GM12878 (cell line): ENCODE measurements around the gene UROC1. TPM values are rescaled to one million over a fixed set of nuclear protein-coding genes. Genes with fewer than 3 reads are reported as not detected.

ENCODE experiments used
- ATAC-seq: fragments of 200-7000 bp; cut with Tn5 transposase; 3 replicates; pipeline ENCODE4 v1.9.1; 2020; ENCODE audit warnings: mild to moderate bottlenecking, moderate library complexity
- BruUV-seq: library from RNA; stranded (reverse); fragments of 400-500 nt; replicated peaks from 2 replicates; lab custom pipeline; 2021; lab: Mats Ljungman, UMichigan
- CTCF ChIA-PET: fragments of 300-600 bp; sonication (Branson Sonifier 250); formaldehyde crosslinking; extraction: SDS; loops from one replicate; lab custom pipeline; 2021; ENCODE audit warnings: inconsistent platforms; lab: Yijun Ruan, JAX
- POLR2A ChIA-PET: fragments of 350-600 bp; formaldehyde crosslinking; extraction: SDS; loops from one replicate; lab custom pipeline; 2021; ENCODE audit warnings: inconsistent platforms; lab: Charles Lee
- RAD21 ChIA-PET: fragments of 300-600 bp; sonication (Branson Sonifier 250); formaldehyde crosslinking; loops from one replicate; lab custom pipeline; 2023; ENCODE audit warnings: antibody characterized with exemption; ENCODE audit not compliant: unreplicated experiment; lab: Charles Lee
- SMC1A ChIA-PET: fragments of 300-600 bp; sonication (Branson Sonifier 250); formaldehyde crosslinking; loops from one replicate; lab custom pipeline; 2023; ENCODE audit not compliant: unreplicated experiment, uncharacterized antibody; lab: Charles Lee
- DNase-seq: peaks from one replicate; pipeline ENCODE4 v3.0.0-alpha.2; 2011; ENCODE audit warnings: low read depth, low spot score
- FAIRE-seq: peaks from 3 replicates; lab custom pipeline; 2011; peaks lifted over from hg19 to GRCh38; lab: Jason Lieb, UNC
- H2AFZ ChIP-seq: 2 replicates; pipeline ENCODE4 v1.6.0; 2011; ENCODE audit warnings: low read depth, low read length, control low read depth; ENCODE audit not compliant: control insufficient read depth
- H3K27ac ChIP-seq: 2 replicates; pipeline ENCODE4 v1.5.1; 2011; ENCODE audit warnings: control low read depth; ENCODE audit not compliant: control insufficient read depth, insufficient read depth
- H3K27me3 ChIP-seq, 2 experiments: replicated peaks in 1 of 2; 2 replicates each; pipeline versions ENCODE4 v1.6.0 to v1.6.1; 2011; ENCODE audit warnings: low read length in 1 of 2; ENCODE audit not compliant: control insufficient read depth in 2 of 2, insufficient read depth in 2 of 2
- H3K36me3 ChIP-seq, 2 experiments: 2 replicates each; pipeline ENCODE4 v1.5.1; 2011; ENCODE audit warnings: low read length in 1 of 2; ENCODE audit not compliant: control insufficient read depth in 2 of 2, insufficient read depth in 2 of 2
- H3K4me1 ChIP-seq: 2 replicates; pipeline ENCODE4 v1.6.1; 2011; ENCODE audit warnings: mild to moderate bottlenecking, low read length, moderate library complexity, mixed read lengths; ENCODE audit not compliant: control insufficient read depth, insufficient read depth
- H3K4me2 ChIP-seq: 2 replicates; pipeline ENCODE4 v1.6.0; 2011; ENCODE audit warnings: control low read depth; ENCODE audit not compliant: control insufficient read depth, insufficient read depth
- H3K4me3 ChIP-seq: fragments of 200-600 bp; sonication (generic); 2 replicates; pipeline ENCODE4 v1.5.1; 2016
- H3K79me2 ChIP-seq: 2 replicates; pipeline ENCODE4 v1.6.0; 2011; ENCODE audit warnings: low read length; ENCODE audit not compliant: control insufficient read depth, insufficient read depth
- H3K9ac ChIP-seq: 2 replicates; pipeline ENCODE4 v1.8.0; 2011; ENCODE audit warnings: low read length, control low read depth, mixed read lengths; ENCODE audit not compliant: control insufficient read depth, insufficient read depth
- H3K9me3 ChIP-seq: replicated peaks from 3 replicates; pipeline ENCODE4 v1.5.1; 2011; ENCODE audit warnings: mild to moderate bottlenecking, low read length; ENCODE audit not compliant: control insufficient read depth, insufficient read depth
- H4K20me1 ChIP-seq: 2 replicates; pipeline ENCODE4 v1.6.0; 2011; ENCODE audit not compliant: control insufficient read depth, insufficient read depth
- BHLHE40 ChIP-seq, 2 experiments: fragments of 450-650 bp in 1 of 2; IDR thresholded peaks; 2 replicates each; pipeline ENCODE4 v1.6.1; 2011 to 2017; ENCODE audit warnings: low read depth in 2 of 2, borderline replicate concordance in 1 of 2, improper control_type of control experiment in 1 of 2, low read length in 1 of 2, mild to moderate bottlenecking in 1 of 2
- CBFB ChIP-seq: IDR thresholded peaks from 2 replicates; pipeline ENCODE4 v1.6.1; 2016; ENCODE audit warnings: antibody characterized with exemption, low read depth
- LARP7 ChIP-seq: fragments of 450-650 bp; IDR thresholded peaks from 2 replicates; pipeline ENCODE4 v1.6.1; 2017; ENCODE audit warnings: mild to moderate bottlenecking
- MYB ChIP-seq: fragments of 150-350 bp; IDR thresholded peaks from 2 replicates; pipeline ENCODE4 v1.6.1; 2014; ENCODE audit warnings: mild to moderate bottlenecking, low read depth, low read length, borderline replicate concordance
- WRNIP1 ChIP-seq: IDR thresholded peaks from 2 replicates; pipeline ENCODE4 v1.6.1; 2011; ENCODE audit warnings: low read depth, low read length, improper control_type of control experiment, borderline replicate concordance
- ZNF207 ChIP-seq: fragments of 450-650 bp; IDR thresholded peaks from 2 replicates; pipeline ENCODE4 v1.6.1; 2014; ENCODE audit warnings: antibody characterized with exemption, mild to moderate bottlenecking, borderline replicate concordance
- WGBS: methylation state at CpG from one replicate; pipeline ENCODE4 v1.1.6; 2016; ENCODE audit warnings: low lambda C conversion rate; ENCODE audit not compliant: insufficient replicate concordance, insufficient coverage; ENCODE audit errors: missing lambda C conversion rate; 5-methylcytosine and 5-hydroxymethylcytosine counted together
- in situ Hi-C: fragments of 300-500 bp; cut with MboI; formaldehyde crosslinking; loops from 9 replicates; pipeline ENCODE4 v1.14.3; 2018; ENCODE audit warnings: mixed read lengths
- intact Hi-C: fragments of 100-400 bp; cut with micrococcal nuclease; formaldehyde crosslinking; loops from one replicate; pipeline ENCODE4 v1.14.2; 2022; ENCODE audit not compliant: unreplicated experiment
- polyA plus RNA-seq, 11 experiments: library from polyadenylated mRNA; depleted of rRNA in 4 of 11; unstranded in 6 of 11; stranded (reverse) in 5 of 11; fragments of >200 nt; fragmentation: Nextera tagmentation in 4 of 11; fragmentation: Illumina TruSeq in 1 of 11; extraction: Ambion mirVana in 4 of 11; extraction: Trizol in 1 of 11; gene quantifications; 1 replicate in 1 of 11; 2 replicates in 10 of 11; pipeline versions ENCODE4 v1.2.1 to v1.2.3, GENCODE V29; 2011 to 2016; ENCODE audit warnings: inconsistent platforms in 2 of 11, missing spikeins in 2 of 11, low read depth in 1 of 11
- total RNA-seq, 4 experiments: library from RNA; depleted of rRNA in 3 of 4; stranded (reverse); fragments of >200 nt in 3 of 4; fragmentation: Illumina TruSeq in 1 of 4; extraction: Trizol in 1 of 4; gene quantifications; 2 replicates each; pipeline versions ENCODE4 v1.2.1 to v1.2.3, GENCODE V29; 2013 to 2021
- TF ChIP-seq, protein P1 (sequence below): fragments of 450-650 bp; formaldehyde crosslinking; IDR thresholded peaks from 2 replicates; pipeline ENCODE4 v1.4.0; 2020; ENCODE audit warnings: mild to moderate bottlenecking, moderate library complexity
- TF ChIP-seq, protein P2 (sequence below): fragments of 450-650 bp; IDR thresholded peaks from 2 replicates; pipeline ENCODE4 v1.6.1; 2017; ENCODE audit warnings: low read depth, mild to moderate bottlenecking, moderate library complexity
- TF ChIP-seq, protein P3 (sequence below): IDR thresholded peaks from 2 replicates; pipeline ENCODE4 v1.6.1; 2012; ENCODE audit warnings: low read length, inconsistent platforms
- TF ChIP-seq, protein P4 (sequence below): fragments of 450-650 bp; IDR thresholded peaks from 2 replicates; pipeline ENCODE4 v1.6.1; 2018; ENCODE audit warnings: mild to moderate bottlenecking, low read depth, moderate library complexity; ENCODE audit not compliant: partially characterized antibody
- TF ChIP-seq, protein P5 (sequence below): IDR thresholded peaks from 2 replicates; pipeline ENCODE4 v1.6.1; 2011; ENCODE audit warnings: mild to moderate bottlenecking, low read depth, low read length, moderate library complexity; ENCODE audit not compliant: insufficient replicate concordance

UROC1 gene
- total and polyA plus RNA-seq, 10 of the 15 experiments (the other 5 are each of a cell fraction or from before 2014, with no cell fraction given): 0.04 TPM; not detected in 9

DNA sequence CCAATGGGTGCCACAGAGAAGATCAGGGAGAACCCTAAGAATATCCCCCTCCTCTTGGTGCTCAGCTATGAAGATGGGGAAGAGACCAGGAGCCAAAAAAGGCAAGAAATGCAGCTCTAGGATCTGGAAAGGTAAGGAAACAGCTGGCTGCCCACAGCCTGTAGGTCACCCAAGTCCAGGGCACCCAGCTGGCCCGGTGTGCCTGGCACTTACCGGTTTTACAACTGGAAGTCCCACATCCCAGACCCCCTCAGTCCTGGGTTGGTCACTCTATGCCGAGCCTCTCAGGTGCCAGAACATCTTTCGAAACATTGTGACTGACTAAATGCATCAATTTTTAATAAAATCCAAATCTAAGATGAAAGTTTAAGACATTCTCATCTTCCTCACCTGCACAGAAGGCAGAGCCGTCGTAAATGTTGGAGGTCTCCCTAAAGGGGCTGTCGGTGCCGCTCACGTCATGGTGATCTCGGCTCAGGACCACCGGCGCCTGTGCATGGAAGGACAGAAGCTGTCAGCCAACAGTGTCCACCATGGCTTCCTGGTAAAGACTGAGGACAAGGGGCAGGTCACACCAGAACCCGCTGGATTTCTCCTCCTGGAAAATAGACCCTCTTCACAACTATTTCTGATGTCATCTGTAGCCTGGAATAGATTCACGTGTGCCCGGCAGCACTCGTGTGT is 28.5 kb downstream of the UROC1 start:
- in situ Hi-C loops (no loop called here), intact Hi-C loops (no loop called here)
- H3K27ac ChIP-seq: no peak overlapping the region
- H3K9ac ChIP-seq: no peak overlapping the region
- no peak overlapping the region for H3K4me3 ChIP-seq
- ChIA-PET RAD21 (no interaction called here), SMC1A (no interaction called here), POLR2A (no interaction called here), CTCF (no interaction called here)
- no TSS peak for BruUV-seq
- no peaks in the 10 kb centered on the region for H3K9me3 ChIP-seq
- DNase-seq (no peak), ATAC-seq (no peak), FAIRE-seq (no peak)
- H3K79me2 ChIP-seq: no peaks in the 10 kb centered on the region
- H2AFZ ChIP-seq: no peak overlapping the region
- no peaks in the 10 kb centered on the region for H4K20me1 ChIP-seq
- H3K4me2 ChIP-seq: no peak overlapping the region
- no peaks in the 10 kb centered on the region for H3K36me3 ChIP-seq
- 68% methylated on average over 16 of the region's 16 CpGs for WGBS
- no peaks in the 10 kb centered on the region for H3K4me1 ChIP-seq
- H3K27me3 ChIP-seq: no peaks in the 10 kb centered on the region
- TF ChIP-seq, protein P1, sequence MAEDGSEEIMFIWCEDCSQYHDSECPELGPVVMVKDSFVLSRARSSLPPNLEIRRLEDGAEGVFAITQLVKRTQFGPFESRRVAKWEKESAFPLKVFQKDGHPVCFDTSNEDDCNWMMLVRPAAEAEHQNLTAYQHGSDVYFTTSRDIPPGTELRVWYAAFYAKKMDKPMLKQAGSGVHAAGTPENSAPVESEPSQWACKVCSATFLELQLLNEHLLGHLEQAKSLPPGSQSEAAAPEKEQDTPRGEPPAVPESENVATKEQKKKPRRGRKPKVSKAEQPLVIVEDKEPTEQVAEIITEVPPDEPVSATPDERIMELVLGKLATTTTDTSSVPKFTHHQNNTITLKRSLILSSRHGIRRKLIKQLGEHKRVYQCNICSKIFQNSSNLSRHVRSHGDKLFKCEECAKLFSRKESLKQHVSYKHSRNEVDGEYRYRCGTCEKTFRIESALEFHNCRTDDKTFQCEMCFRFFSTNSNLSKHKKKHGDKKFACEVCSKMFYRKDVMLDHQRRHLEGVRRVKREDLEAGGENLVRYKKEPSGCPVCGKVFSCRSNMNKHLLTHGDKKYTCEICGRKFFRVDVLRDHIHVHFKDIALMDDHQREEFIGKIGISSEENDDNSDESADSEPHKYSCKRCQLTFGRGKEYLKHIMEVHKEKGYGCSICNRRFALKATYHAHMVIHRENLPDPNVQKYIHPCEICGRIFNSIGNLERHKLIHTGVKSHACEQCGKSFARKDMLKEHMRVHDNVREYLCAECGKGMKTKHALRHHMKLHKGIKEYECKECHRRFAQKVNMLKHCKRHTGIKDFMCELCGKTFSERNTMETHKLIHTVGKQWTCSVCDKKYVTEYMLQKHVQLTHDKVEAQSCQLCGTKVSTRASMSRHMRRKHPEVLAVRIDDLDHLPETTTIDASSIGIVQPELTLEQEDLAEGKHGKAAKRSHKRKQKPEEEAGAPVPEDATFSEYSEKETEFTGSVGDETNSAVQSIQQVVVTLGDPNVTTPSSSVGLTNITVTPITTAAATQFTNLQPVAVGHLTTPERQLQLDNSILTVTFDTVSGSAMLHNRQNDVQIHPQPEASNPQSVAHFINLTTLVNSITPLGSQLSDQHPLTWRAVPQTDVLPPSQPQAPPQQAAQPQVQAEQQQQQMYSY (CRISPR knock-in tag): no peak
- TF ChIP-seq MYB (no peak), LARP7 (no peak), WRNIP1 (no peak), CBFB (no peak), ZNF207 (no peak), BHLHE40 (IDR thresholded peaks at IDR 0.05; ENCODE audit: borderline replicate concordance in 1 of 2, low read depth in 2 of 2, low read length in 1 of 2) (no peak)
- TF ChIP-seq, protein P2, sequence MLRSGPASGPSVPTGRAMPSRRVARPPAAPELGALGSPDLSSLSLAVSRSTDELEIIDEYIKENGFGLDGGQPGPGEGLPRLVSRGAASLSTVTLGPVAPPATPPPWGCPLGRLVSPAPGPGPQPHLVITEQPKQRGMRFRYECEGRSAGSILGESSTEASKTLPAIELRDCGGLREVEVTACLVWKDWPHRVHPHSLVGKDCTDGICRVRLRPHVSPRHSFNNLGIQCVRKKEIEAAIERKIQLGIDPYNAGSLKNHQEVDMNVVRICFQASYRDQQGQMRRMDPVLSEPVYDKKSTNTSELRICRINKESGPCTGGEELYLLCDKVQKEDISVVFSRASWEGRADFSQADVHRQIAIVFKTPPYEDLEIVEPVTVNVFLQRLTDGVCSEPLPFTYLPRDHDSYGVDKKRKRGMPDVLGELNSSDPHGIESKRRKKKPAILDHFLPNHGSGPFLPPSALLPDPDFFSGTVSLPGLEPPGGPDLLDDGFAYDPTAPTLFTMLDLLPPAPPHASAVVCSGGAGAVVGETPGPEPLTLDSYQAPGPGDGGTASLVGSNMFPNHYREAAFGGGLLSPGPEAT: no peak
- TF ChIP-seq, protein P3, sequence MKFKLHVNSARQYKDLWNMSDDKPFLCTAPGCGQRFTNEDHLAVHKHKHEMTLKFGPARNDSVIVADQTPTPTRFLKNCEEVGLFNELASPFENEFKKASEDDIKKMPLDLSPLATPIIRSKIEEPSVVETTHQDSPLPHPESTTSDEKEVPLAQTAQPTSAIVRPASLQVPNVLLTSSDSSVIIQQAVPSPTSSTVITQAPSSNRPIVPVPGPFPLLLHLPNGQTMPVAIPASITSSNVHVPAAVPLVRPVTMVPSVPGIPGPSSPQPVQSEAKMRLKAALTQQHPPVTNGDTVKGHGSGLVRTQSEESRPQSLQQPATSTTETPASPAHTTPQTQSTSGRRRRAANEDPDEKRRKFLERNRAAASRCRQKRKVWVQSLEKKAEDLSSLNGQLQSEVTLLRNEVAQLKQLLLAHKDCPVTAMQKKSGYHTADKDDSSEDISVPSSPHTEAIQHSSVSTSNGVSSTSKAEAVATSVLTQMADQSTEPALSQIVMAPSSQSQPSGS: no peak
- TF ChIP-seq, protein P4, sequence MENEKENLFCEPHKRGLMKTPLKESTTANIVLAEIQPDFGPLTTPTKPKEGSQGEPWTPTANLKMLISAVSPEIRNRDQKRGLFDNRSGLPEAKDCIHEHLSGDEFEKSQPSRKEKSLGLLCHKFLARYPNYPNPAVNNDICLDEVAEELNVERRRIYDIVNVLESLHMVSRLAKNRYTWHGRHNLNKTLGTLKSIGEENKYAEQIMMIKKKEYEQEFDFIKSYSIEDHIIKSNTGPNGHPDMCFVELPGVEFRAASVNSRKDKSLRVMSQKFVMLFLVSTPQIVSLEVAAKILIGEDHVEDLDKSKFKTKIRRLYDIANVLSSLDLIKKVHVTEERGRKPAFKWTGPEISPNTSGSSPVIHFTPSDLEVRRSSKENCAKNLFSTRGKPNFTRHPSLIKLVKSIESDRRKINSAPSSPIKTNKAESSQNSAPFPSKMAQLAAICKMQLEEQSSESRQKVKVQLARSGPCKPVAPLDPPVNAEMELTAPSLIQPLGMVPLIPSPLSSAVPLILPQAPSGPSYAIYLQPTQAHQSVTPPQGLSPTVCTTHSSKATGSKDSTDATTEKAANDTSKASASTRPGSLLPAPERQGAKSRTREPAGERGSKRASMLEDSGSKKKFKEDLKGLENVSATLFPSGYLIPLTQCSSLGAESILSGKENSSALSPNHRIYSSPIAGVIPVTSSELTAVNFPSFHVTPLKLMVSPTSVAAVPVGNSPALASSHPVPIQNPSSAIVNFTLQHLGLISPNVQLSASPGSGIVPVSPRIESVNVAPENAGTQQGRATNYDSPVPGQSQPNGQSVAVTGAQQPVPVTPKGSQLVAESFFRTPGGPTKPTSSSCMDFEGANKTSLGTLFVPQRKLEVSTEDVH: no peak
- TF ChIP-seq, protein P5, sequence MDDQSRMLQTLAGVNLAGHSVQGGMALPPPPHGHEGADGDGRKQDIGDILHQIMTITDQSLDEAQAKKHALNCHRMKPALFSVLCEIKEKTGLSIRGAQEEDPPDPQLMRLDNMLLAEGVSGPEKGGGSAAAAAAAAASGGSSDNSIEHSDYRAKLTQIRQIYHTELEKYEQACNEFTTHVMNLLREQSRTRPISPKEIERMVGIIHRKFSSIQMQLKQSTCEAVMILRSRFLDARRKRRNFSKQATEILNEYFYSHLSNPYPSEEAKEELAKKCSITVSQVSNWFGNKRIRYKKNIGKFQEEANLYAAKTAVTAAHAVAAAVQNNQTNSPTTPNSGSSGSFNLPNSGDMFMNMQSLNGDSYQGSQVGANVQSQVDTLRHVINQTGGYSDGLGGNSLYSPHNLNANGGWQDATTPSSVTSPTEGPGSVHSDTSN: no peak
